HepG2 (cell line): ENCODE measurements around the gene ST8SIA6.

Source experiments
- CTCF ChIP-seq: sonication (generic); formaldehyde crosslinking; IDR thresholded peaks from 2 replicates; pipeline ENCODE4 v1.5.0; 2020; ENCODE audit warnings: mild to moderate bottlenecking, missing genetic modification reagents, moderate library complexity
- HMG20A ChIP-seq: IDR thresholded peaks from 2 replicates; pipeline ENCODE4 v1.6.1; 2016; ENCODE audit warnings: borderline replicate concordance
- MYNN ChIP-seq: sonication (generic); formaldehyde crosslinking; IDR thresholded peaks from 2 replicates; pipeline ENCODE4 v1.4.0; 2020; ENCODE audit warnings: mild to moderate bottlenecking, low read depth, missing genetic modification reagents
- SKI ChIP-seq: fragments of 450-650 bp; IDR thresholded peaks from one replicate; pipeline ENCODE4 v1.6.1; 2018; ENCODE audit warnings: mild to moderate bottlenecking; ENCODE audit not compliant: partially characterized antibody
- USF2 ChIP-seq, 2 experiments: sonication (generic) in 1 of 2; formaldehyde crosslinking in 1 of 2; IDR thresholded peaks; 2 replicates each; pipeline versions ENCODE4 v1.5.1 to v1.6.1; 2011 to 2020; ENCODE audit warnings: borderline replicate concordance in 1 of 2, low read depth in 1 of 2, low read length in 1 of 2, mild to moderate bottlenecking in 1 of 2, missing genetic modification reagents in 1 of 2, moderate library complexity in 1 of 2
- ZNF205 ChIP-seq: IDR thresholded peaks from 2 replicates; pipeline ENCODE4 v1.6.1; 2018; ENCODE audit warnings: missing biosample characterization, missing genetic modification reagents

- TF ChIP-seq ZNF205 (no peak), USF2 (IDR thresholded peaks at IDR 0.05; ENCODE audit: low read depth, low read length) (no peak), USF2 (CRISPR knock-in tag; IDR thresholded peaks at IDR 0.05; ENCODE audit: borderline replicate concordance) (no peak), MYNN (no peak), SKI (no peak), HMG20A (CRISPR knock-in tag) (no peak), CTCF (CRISPR knock-in tag) (no peak)
Observed at GRCh38 chr10:17410907-17411306, 43.5 kb downstream of the ST8SIA6 start.
